ENCODE data around the gene ZNF423. TPM values are rescaled to one million over a fixed set of nuclear protein-coding genes. Genes with fewer than 3 reads are reported as not detected.
A peak's percentile ranks its signal among the peaks of the same experiment; 100 is the strongest.

The ZNF423 gene
- total RNA-seq, 1 donor from 2014 or later = 11.9 TPM

DNA sequence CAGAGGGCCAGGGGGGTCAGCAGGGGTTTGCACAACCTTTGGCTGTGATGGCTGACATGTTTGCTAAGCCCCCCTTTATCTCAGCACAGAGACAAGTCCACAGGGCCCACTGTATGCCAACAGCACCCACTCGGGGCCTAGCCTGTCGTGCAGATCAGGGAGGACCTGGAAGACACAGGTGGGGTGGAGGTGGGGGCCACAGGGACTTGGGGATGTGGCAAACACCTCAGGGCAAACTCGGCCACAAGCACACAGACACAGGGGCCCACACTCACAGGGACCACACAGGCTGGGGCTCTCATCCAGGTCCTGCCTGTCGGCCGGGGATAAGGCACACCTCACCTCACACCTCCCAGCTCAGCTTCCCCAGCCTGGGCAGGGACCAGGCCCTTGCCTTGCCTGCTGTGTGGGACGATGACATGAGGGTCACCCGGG is 394.4 kb downstream of the ZNF423 start:
- Histone ChIP-seq H3K9me3 (no peaks in the 10 kb centered on the region), H3K4me3 (no peak overlapping the region), H3K27ac (no peak overlapping the region), H3K36me3 (no peaks in the 10 kb centered on the region), H3K4me1 (no peaks in the 10 kb centered on the region), H3K27me3 (peaks cover 19% of the 10 kb centered on the region)
- DNase-seq = no peak
- intact Hi-C loops (cut with DNase I) = no loop called here
- no peak for ATAC-seq
- TF ChIP-seq, protein P1, sequence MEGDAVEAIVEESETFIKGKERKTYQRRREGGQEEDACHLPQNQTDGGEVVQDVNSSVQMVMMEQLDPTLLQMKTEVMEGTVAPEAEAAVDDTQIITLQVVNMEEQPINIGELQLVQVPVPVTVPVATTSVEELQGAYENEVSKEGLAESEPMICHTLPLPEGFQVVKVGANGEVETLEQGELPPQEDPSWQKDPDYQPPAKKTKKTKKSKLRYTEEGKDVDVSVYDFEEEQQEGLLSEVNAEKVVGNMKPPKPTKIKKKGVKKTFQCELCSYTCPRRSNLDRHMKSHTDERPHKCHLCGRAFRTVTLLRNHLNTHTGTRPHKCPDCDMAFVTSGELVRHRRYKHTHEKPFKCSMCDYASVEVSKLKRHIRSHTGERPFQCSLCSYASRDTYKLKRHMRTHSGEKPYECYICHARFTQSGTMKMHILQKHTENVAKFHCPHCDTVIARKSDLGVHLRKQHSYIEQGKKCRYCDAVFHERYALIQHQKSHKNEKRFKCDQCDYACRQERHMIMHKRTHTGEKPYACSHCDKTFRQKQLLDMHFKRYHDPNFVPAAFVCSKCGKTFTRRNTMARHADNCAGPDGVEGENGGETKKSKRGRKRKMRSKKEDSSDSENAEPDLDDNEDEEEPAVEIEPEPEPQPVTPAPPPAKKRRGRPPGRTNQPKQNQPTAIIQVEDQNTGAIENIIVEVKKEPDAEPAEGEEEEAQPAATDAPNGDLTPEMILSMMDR (IDR thresholded peaks at IDR 0.05) = no peak

DNA sequence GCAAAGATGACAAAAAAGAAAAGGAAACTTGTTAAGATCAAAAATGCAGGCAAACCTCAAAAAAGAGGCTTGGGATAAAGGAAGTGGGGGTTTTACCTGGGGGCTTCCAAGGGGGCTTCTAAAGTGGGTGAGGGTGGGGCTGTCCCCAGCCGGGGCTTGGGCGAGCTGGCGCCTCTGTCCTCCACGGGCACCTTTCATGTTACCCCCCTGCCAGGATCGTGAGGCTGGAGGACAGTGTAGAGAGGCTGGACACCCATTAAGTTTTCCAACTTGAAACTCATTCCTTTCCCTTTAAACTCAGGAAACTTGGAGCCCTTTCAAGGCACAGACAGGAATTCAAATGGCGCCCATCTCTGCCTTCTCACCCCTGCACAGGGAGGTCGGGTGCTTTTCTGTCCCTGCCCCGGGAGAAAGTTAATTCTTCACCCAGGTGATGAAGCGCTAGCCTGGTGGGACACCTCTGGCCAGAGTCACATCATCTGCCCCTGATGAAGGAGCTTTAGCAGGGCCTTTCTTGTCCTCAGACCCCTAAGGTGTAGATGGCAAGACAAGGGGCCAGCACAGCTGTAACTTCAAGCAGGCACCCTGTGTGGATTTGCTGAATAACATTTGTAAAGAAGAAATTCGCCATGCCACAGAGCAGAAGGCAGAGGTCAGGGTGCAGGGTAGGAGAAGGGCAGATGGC is 395.0 kb downstream of the ZNF423 start:
- Histone ChIP-seq H3K36me3 (no peaks in the 10 kb centered on the region), H3K9me3 (no peaks in the 10 kb centered on the region), H3K27ac (no peak overlapping the region), H3K27me3 (peaks cover 19% of the 10 kb centered on the region), H3K4me1 (no peaks in the 10 kb centered on the region), H3K4me3 (no peak overlapping the region)
- ATAC-seq (no peak), DNase-seq (peak; percentile 32)
- intact Hi-C loops (cut with DNase I) = no loop called here
- TF ChIP-seq, protein P1 (IDR thresholded peaks at IDR 0.05) = no peak

DNA sequence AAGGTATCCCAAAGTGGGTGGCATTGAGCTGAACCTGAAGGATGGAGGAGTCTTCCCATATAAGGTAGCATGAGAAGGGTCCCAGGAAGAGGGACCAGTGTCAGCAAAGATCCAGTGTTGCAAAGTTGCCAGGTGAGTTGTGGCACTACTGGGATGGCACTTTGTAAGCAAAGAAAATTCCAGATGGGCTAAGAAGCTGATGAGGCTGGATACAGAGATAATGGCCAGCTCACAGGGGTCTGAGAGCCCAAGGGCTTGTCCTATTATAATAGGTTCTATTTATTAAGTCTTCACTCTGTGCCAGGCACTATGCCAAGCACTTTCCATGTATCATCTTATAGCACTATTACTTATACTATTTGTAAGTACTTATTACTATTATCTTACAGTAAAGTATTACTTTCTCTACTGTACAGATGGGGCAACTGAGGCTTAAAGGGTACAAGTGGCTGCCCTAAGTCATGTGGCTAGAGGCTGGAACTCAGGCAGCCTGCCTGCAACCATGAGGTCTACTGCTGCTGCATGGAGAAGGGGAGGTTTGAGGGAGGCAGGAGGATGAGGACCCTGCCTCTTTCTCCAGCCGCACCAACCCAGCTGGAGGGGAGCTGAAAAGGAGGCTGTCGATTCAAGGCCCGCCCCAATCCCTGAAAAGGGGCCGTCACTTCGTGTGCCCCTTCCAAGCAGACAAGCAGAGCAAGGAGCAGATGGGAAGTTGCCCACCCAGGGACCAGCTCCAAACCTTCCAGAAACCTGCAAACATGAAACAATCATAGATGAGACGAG is 395.8 kb downstream of the ZNF423 start:
- H3K36me3 ChIP-seq = no peaks in the 10 kb centered on the region
- H3K9me3 ChIP-seq = no peaks in the 10 kb centered on the region
- intact Hi-C loops (cut with DNase I) = no loop called here
- no peak for ATAC-seq
- peaks cover 19% of the 10 kb centered on the region for H3K27me3 ChIP-seq
- H3K4me3 ChIP-seq = no peak overlapping the region
- no peak overlapping the region for H3K27ac ChIP-seq
- DNase-seq = peak; percentile 19
- TF ChIP-seq, protein P1 (IDR thresholded peaks at IDR 0.05) = no peak
- no peaks in the 10 kb centered on the region for H3K4me1 ChIP-seq

DNA sequence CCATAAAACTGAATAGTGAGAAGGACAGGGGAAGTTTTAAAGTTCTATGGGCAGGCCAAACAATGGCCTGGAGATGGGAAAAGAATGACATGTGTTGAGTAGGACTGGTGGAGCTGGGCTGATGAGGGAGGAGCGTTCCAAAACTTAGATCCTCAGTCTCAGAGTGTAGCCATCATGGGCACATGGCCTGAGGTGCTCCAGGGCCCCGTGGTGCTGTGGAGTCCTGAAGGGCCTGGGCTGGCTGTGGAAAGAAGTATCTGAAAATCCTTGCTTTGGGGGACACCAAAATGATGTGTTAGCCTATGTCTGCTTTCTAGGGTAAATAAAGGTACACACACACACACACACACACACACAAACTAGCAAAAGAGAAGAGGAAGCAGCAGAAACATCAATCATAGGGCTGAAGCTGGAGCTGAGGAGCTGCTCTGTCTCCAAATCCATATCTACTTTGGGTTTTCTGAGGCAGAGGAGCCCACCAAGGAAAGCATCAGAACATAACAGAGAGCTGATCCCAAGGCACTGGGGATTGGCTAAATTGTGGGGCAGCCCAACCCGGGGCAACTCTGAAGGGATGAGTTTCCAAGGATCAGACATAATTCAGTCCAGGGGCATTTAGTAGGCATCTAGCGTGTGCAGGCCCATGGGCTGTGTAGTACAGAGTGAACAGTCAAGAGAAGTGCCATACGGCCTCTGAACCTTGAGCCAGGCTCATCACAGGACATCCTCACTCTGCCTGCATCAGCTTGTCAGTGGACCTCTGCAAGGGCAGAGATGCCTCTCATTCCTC is 397.1 kb downstream of the ZNF423 start:
- H3K27me3 ChIP-seq = peaks cover 10% of the 10 kb centered on the region
- H3K27ac ChIP-seq = no peak overlapping the region
- no peaks in the 10 kb centered on the region for H3K4me1 ChIP-seq
- TF ChIP-seq, protein P1 (IDR thresholded peaks at IDR 0.05) = no peak
- intact Hi-C loops (cut with DNase I) = no loop called here
- no peak overlapping the region for H3K4me3 ChIP-seq
- peak; percentile 20 for DNase-seq
- H3K36me3 ChIP-seq = no peaks in the 10 kb centered on the region
- ATAC-seq = no peak
- H3K9me3 ChIP-seq = no peaks in the 10 kb centered on the region

DNA sequence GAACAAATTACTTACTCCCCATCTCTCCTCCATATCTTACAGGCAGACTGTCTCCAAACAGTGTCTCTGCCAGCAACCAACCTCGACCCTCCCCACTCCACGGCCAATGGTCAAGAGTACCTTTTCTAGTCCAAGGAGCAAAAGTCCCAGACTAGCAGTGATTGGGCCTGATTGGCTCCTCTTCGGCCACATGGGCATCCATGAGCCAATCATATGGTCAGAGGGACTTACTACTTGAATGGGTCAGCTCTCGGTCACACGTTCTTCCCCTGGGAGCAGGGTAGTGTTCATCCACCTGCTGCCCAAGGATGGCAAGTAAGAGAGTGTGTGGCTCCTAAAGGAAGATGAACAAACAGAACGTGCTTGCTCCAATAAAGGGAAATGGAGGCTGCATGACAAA is 397.7 kb downstream of the ZNF423 start:
- intact Hi-C loops (cut with DNase I) = no loop called here
- Histone ChIP-seq H3K4me1 (no peaks in the 10 kb centered on the region), H3K9me3 (no peaks in the 10 kb centered on the region), H3K27ac (no peak overlapping the region), H3K36me3 (no peaks in the 10 kb centered on the region), H3K27me3 (peaks cover 6% of the 10 kb centered on the region), H3K4me3 (no peak overlapping the region)
- DNase-seq = peak; percentile 15
- ATAC-seq = no peak
- TF ChIP-seq, protein P1 (IDR thresholded peaks at IDR 0.05) = no peak
